Heart right ventricle (tissue), 16 donors: Measurements from ENCODE around the gene RBM4. TPM values are rescaled to one million over a fixed set of nuclear protein-coding genes. Genes with fewer than 3 reads are reported as not detected.
A peak's percentile ranks its signal among the peaks of the same experiment; 100 is the strongest.

ENCODE experiments used
- ATAC-seq, 8 donors: fragments of 200-7000 bp; cut with Tn5 transposase; one replicate each; pipeline ENCODE4 v1.9.1; 2020; ENCODE audit warnings: mild to moderate bottlenecking in 8 of 8, moderate library complexity in 8 of 8, moderate number of reproducible peaks in 1 of 8
- DNase-seq, 2 donors: peaks; one replicate each; pipeline ENCODE4 v3.0.0-alpha.2; 2020
- H3K27ac ChIP-seq, 10 donors: fragments of 200-600 bp; sonication (generic) in 2 of 10; one replicate each; pipeline versions ENCODE4 v1.5.0 to v1.8.0; 2020 to 2022; ENCODE audit warnings: mild to moderate bottlenecking in 3 of 10
- H3K27me3 ChIP-seq, 7 donors: fragments of 200-600 bp; one replicate each; pipeline ENCODE4 v1.8.0; 2021 to 2022; ENCODE audit warnings: mild to moderate bottlenecking in 2 of 7
- H3K36me3 ChIP-seq, 9 donors: fragments of 200-600 bp; sonication (generic) in 1 of 9; one replicate each; pipeline versions ENCODE4 v1.5.0 to v1.8.0; 2020 to 2022; ENCODE audit warnings: mild to moderate bottlenecking in 2 of 9
- H3K4me1 ChIP-seq, 9 donors: fragments of 200-600 bp; sonication (generic) in 1 of 9; one replicate each; pipeline versions ENCODE4 v1.5.0 to v1.8.0; 2020 to 2022; ENCODE audit warnings: mild to moderate bottlenecking in 4 of 9
- H3K4me3 ChIP-seq, 10 donors: fragments of 200-600 bp; sonication (generic) in 2 of 10; one replicate each; pipeline versions ENCODE4 v1.5.0 to v1.8.0; 2020 to 2022; ENCODE audit warnings: mild to moderate bottlenecking in 7 of 10, moderate library complexity in 2 of 10
- H3K9me3 ChIP-seq, 11 donors: fragments of 200-600 bp in 10 of 11; sonication (generic) in 2 of 11; one replicate each; pipeline versions ENCODE4 v1.5.0 to v1.8.0; 2013 to 2022; ENCODE audit warnings: mild to moderate bottlenecking in 2 of 11, control low read depth in 1 of 11, moderate library complexity in 1 of 11
- CTCF ChIP-seq, 9 donors: fragments of 200-600 bp; sonication (generic) in 2 of 9; IDR thresholded peaks; one replicate each; pipeline versions ENCODE4 v1.5.0 to v1.8.0; 2021 to 2022; ENCODE audit warnings: antibody characterized with exemption in 9 of 9, mild to moderate bottlenecking in 5 of 9, moderate library complexity in 1 of 9
- WGBS, 2 donors: extraction: QIAGEN DNeasy Blood & Tissue Kit; methylation state at CpG; one replicate each; pipeline ENCODE4 v1.1.7; 2013; ENCODE audit warnings: inconsistent platforms in 1 of 2; 5-methylcytosine and 5-hydroxymethylcytosine counted together
- intact Hi-C, 10 donors: fragments of 100-400 bp; cut with DNase I; formaldehyde crosslinking; loops; one replicate each; pipeline versions ENCODE4 v1.11.1 to v1.14.2; 2022
- polyA plus RNA-seq, 2 donors: library from polyadenylated mRNA; stranded (reverse); fragments of 200-250 nt; gene quantifications; one replicate each; pipeline ENCODE4 v1.2.3, GENCODE V29; 2013
- total RNA-seq, 10 donors: library from RNA; stranded (reverse); fragmentation: NEBNext Ultra II Directional in 3 of 10; extraction: Animal tissue kit (Norgen Biotek cat#: 25700) in 3 of 10; gene quantifications; one replicate each; pipeline versions ENCODE4 v1.2.1 to v1.2.4, GENCODE V29; 2021 to 2023
- donor health status: Arrhythmogenic right ventricular cardiomyopathy.
- donor health status: ischemic (EF 13 %, LVEDD 7.1; RV severe dilation, severe dysfunction).
- donor health status: healthy with polysubstance abuse.
- donor health status: DM: no; HTN: yes; CAD: no.
- donor health status: DM: no; HTN: no; CAD: no.
- donor health status: ischemic (EF 25% LVEDD 6.9; RV normal size, moderate dysfunction).
- donor health status: ischemic (EF 25% LVEDD 5.7; RV mildly dilated, moderate dysfunction).
- donor health status: healthy.
- donor health status: DM: yes; HTN: yes; CAD: no.
- donor health status: Ischemic cardiomyopathy.
- donor health status: ischemic (EF 35%, LVEDD 5.7; RV mildly dilated, moderate dysfunction).
- donor health status: nonischemic (EF 11% LVEDD 7.7; RV severe dilation, severe dysfunction).
- donor health status: DM: yes; HTN: yes; CAD: no.
- donor health status: PGD.
- donor health status: ischemic (EF 29% LVEDD 5.4; RV normal size, mild dysfunction).
- donor health status: nonischemic (EF 23%, LVEDD 6.1; RV moderate dilation, normal function).

The RBM4 gene
- total and polyA plus RNA-seq, 12 donors: 37.9 to 77.0 (median 55.3) TPM

- Histone ChIP-seq H3K36me3 (peaks cover 0 to 96% (median 6%) of the 10 kb centered on the region in 9 donors), H3K4me1 (peaks cover 0 to under 1% (median 0%) of the 10 kb centered on the region in 9 donors), H3K9me3 (no peaks in the 10 kb centered on the region), H3K4me3 (no peak overlapping the region), H3K27ac (no peak overlapping the region), H3K27me3 (no peaks in the 10 kb centered on the region)
- DNase-seq: no peak
- ATAC-seq: no peak
- intact Hi-C loops: no loop called here
- no peak for TF ChIP-seq CTCF (IDR thresholded peaks at IDR 0.05)
- WGBS, 2 donors: 87 to 90% methylated on average over 6 of the region's 6 CpGs
These were observed 14.6 kb downstream of the RBM4 start for GRCh38 chr11:66653123-66653522.

DNA sequence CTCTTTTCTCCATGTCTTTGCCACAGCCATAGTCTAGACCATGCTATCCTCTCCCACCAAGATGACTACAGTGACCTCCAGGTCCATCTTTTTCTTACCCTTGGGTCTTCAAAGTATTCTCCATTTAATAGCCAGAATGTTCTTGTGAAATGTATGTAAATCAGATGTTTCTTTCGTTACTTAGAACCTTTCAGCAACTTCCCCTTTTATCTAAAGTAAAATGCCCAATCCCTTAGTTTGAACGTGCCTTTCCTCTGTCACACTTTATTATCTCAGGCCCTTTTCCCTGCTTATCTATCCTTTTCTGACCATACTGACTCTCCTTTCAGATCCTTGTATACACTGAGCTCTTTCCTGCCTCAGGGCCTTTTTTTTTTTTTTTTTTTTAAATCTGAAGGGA lies 21.3 kb downstream of the RBM4 start:
- WGBS, 2 donors: 20 to 44% methylated on average over 2 of the region's 2 CpGs
- intact Hi-C loops: no loop called here
- no peak overlapping the region for H3K27ac ChIP-seq
- peaks cover 0 to 92% (median 4%) of the 10 kb centered on the region in 9 donors for H3K36me3 ChIP-seq
- H3K4me3 ChIP-seq: no peak overlapping the region
- TF ChIP-seq CTCF (IDR thresholded peaks at IDR 0.05): no peak
- no peak for ATAC-seq
- H3K4me1 ChIP-seq: peaks cover 0 to 9% (median 0%) of the 10 kb centered on the region in 9 donors
- DNase-seq: no peak
- no peaks in the 10 kb centered on the region for H3K27me3 ChIP-seq
- H3K9me3 ChIP-seq: no peaks in the 10 kb centered on the region

GRCh38 chr11:66663741-66664296 lies 25.3 kb downstream of the RBM4 start:
- DNase-seq: no peak
- WGBS, 2 donors: 58 to 79% methylated on average over 1 of the region's 1 CpG
- no peak overlapping the region for H3K4me3 ChIP-seq
- H3K27me3 ChIP-seq: no peaks in the 10 kb centered on the region
- intact Hi-C loops: no loop called here
- TF ChIP-seq CTCF (IDR thresholded peaks at IDR 0.05): no peak
- peaks cover 0 to 20% (median 0%) of the 10 kb centered on the region in 9 donors for H3K4me1 ChIP-seq
- H3K27ac ChIP-seq: no peak overlapping the region
- no peaks in the 10 kb centered on the region for H3K9me3 ChIP-seq
- peak in 2 of 8 donors; percentile 34 to 52 for ATAC-seq
- peaks cover 0 to 95% (median 24%) of the 10 kb centered on the region in 9 donors for H3K36me3 ChIP-seq

GRCh38 chr11:66665369-66665768 lies 26.9 kb downstream of the RBM4 start:
- Histone ChIP-seq H3K27ac (no peak overlapping the region), H3K4me3 (no peak overlapping the region), H3K27me3 (no peaks in the 10 kb centered on the region), H3K9me3 (no peaks in the 10 kb centered on the region), H3K36me3 (peaks cover 0 to 90% (median 24%) of the 10 kb centered on the region in 9 donors), H3K4me1 (peaks cover 0 to 13% (median 0%) of the 10 kb centered on the region in 9 donors)
- ATAC-seq (no peak), DNase-seq (no peak)
- intact Hi-C loops: no loop called here
- no peak for TF ChIP-seq CTCF (IDR thresholded peaks at IDR 0.05)
- 87 to 88% methylated on average over 11 of the region's 11 CpGs for WGBS, 2 donors
